BLaER1 treated with 17β-estradiol and CSF1 and Interleukin-3, amounts not matched to agents 10 nM and 100 nM (cell line): Measurements from ENCODE around the gene FHOD1.
A peak's percentile ranks its signal among the peaks of the same experiment; 100 is the strongest.

Source experiments
- H3K27ac ChIP-seq, 11 experiments: shearing (Covaris generic); formaldehyde crosslinking; 2 replicates each; pipeline ENCODE4 v1.8.1; 2022
- H3K27me3 ChIP-seq, 11 experiments: shearing (Covaris generic); formaldehyde crosslinking; 2 replicates each; pipeline ENCODE4 v1.8.1; 2022
- H3K36me3 ChIP-seq, 11 experiments: shearing (Covaris generic); formaldehyde crosslinking; 2 replicates each; pipeline ENCODE4 v1.8.1; 2022
- H3K4me1 ChIP-seq, 10 experiments: shearing (Covaris generic); formaldehyde crosslinking; 2 replicates each; pipeline ENCODE4 v1.8.1; 2022
- H3K4me2 ChIP-seq, 11 experiments: shearing (Covaris generic); formaldehyde crosslinking; 2 replicates each; pipeline ENCODE4 v1.8.1; 2022
- H3K4me3 ChIP-seq, 10 experiments: shearing (Covaris generic); formaldehyde crosslinking; 2 replicates each; pipeline ENCODE4 v1.8.1; 2022
- H3K9ac ChIP-seq, 11 experiments: shearing (Covaris generic); formaldehyde crosslinking; 2 replicates each; pipeline ENCODE4 v1.8.1; 2022
- H3K9me3 ChIP-seq, 11 experiments: shearing (Covaris generic); formaldehyde crosslinking; replicated peaks in 1 of 11; 2 replicates each; pipeline ENCODE4 v1.8.1; 2022
- H4K20me1 ChIP-seq, 11 experiments: shearing (Covaris generic); formaldehyde crosslinking; 2 replicates each; pipeline ENCODE4 v1.8.1; 2022
- Cebpa-rat ChIP-seq, 11 experiments: shearing (Covaris generic); IDR thresholded peaks; 2 replicates each; pipeline ENCODE4 v1.8.1; 2022

The FHOD1 gene

DNA sequence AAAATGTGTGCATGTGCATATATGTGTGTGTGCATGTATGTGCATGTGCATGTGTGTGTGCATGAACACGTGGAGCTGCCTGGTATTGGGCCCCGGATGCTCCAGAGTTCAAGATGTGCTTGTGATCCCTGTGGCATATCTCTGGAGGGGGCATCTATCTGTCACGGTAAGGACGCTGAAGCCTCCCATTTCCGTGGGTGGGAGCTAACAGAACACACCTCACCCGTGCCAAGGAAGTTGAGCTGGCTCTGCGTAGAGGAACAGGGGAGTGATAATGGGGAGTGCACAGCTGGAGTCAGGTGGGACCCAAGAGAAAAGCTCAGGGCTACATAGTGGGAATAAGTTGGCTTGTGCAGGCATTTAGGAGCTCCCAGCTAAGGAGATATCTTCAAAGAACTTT lies 35.6 kb downstream of the FHOD1 start:
- Histone ChIP-seq H3K27me3 (no peaks in the 10 kb centered on the region), H3K36me3 (peaks cover 0 to 12% (median 0%) of the 10 kb centered on the region in 11 experiments; a peak in 5 of 22 replicates), H3K4me3 (no peak overlapping the region), H3K9ac (no peak overlapping the region), H4K20me1 (peaks cover 0 to 21% (median 0%) of the 10 kb centered on the region in 11 experiments; a peak in 5 of 22 replicates), H3K4me1 (peaks cover 6 to 38% (median 12%) of the 10 kb centered on the region in 10 experiments), H3K9me3 (no peaks in the 10 kb centered on the region), H3K4me2 (no peak overlapping the region), H3K27ac (no peak overlapping the region)
- TF ChIP-seq Cebpa-rat (IDR thresholded peaks at IDR 0.05) = no peak

DNA sequence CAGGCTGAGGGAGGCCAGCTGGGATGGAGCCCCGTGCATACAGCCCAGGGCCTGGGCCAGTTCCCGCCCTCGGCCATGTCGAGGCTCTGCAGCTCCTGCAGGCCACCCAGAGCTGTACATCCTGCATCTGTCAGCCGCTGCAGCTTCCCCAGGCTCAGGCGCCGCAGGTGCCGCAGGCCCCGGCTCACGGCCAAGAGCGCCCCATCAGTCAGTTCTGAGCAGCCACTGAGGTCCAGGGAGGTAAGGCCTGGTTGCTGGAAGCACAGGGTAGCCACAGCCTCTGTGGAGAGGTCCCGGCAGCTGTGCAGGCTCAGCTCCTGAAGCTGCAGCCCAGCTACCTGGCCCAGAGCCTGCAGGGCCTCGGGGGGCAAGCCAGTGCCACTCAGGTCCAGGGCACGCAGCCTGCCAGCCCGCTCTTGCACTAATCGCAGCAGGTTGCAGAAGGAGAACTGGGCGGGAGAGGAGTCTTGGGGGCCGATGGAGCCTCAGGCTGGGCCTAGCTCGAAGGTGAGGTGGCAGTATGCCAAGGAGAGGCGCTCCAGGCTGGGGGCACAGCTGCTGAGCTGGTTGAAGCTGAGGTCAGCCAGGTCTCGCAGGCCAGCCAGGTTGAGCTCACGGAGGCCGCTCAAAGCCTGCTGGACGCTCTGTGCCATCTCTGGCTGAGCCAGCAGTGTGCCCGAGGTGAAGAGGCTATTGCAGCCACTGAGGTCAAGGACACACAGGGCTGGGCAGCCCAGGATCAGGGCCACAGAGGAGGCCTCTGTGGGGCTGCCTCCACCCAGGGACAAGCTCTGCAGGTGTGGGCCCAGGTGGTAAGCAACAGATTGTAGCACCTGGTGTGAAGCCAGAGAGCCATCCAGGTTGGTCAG lies 37.0 kb downstream of the FHOD1 start:
- Histone ChIP-seq H4K20me1 (peaks cover 0 to 33% (median 6%) of the 10 kb centered on the region in 11 experiments; a peak in 8 of 22 replicates), H3K4me1 (peaks cover 0 to 24% (median 5%) of the 10 kb centered on the region in 10 experiments; a peak in 10 of 20 replicates), H3K27me3 (no peaks in the 10 kb centered on the region), H3K4me3 (no peak overlapping the region), H3K36me3 (peaks cover 0 to 26% (median 10%) of the 10 kb centered on the region in 11 experiments; a peak in 13 of 22 replicates), H3K9ac (no peak overlapping the region), H3K9me3 (no peaks in the 10 kb centered on the region), H3K27ac (no peak overlapping the region), H3K4me2 (no peak overlapping the region)
- TF ChIP-seq Cebpa-rat (IDR thresholded peaks at IDR 0.05) = no peak

GRCh38 chr16:67209565-67209964 lies 37.7 kb downstream of the FHOD1 start:
- no peak overlapping the region for H3K27ac ChIP-seq
- no peaks in the 10 kb centered on the region for H3K9me3 ChIP-seq
- H3K9ac ChIP-seq = no peak overlapping the region
- peaks cover 0 to 22% (median 5%) of the 10 kb centered on the region in 10 experiments; a peak in 9 of 20 replicates for H3K4me1 ChIP-seq
- H4K20me1 ChIP-seq = peaks cover 0 to 36% (median 7%) of the 10 kb centered on the region in 11 experiments; a peak in 11 of 22 replicates
- TF ChIP-seq Cebpa-rat (IDR thresholded peaks at IDR 0.05) = no peak
- no peak overlapping the region for H3K4me3 ChIP-seq
- H3K4me2 ChIP-seq = no peak overlapping the region
- no peaks in the 10 kb centered on the region for H3K27me3 ChIP-seq
- peaks cover under 1 to 31% (median 14%) of the 10 kb centered on the region in 11 experiments; a peak in 17 of 22 replicates for H3K36me3 ChIP-seq

- H3K27me3 ChIP-seq = no peaks in the 10 kb centered on the region
- H3K36me3 ChIP-seq = peaks cover 10 to 43% (median 26%) of the 10 kb centered on the region in 11 experiments; a peak in 21 of 22 replicates
- H3K4me2 ChIP-seq = peak overlapping the region in 3 of 11 experiments; percentile 33 to 37 (median 35); a peak in 5 of 22 replicates
- peaks cover 0 to 22% (median 5%) of the 10 kb centered on the region in 10 experiments; a peak in 9 of 20 replicates for H3K4me1 ChIP-seq
- no peak overlapping the region for H3K4me3 ChIP-seq
- H4K20me1 ChIP-seq = peaks cover 0 to 48% (median 14%) of the 10 kb centered on the region in 11 experiments; a peak in 12 of 22 replicates
- no peaks in the 10 kb centered on the region for H3K9me3 ChIP-seq
- 0 out of 22 replicates have a peak overlapping the region, but pooled peaks of 1 of the 11 experiments have one; percentile 10 for H3K27ac ChIP-seq
- peak overlapping the region in 3 of 11 experiments; percentile 15 to 41 (median 34); a peak in 3 of 22 replicates for H3K9ac ChIP-seq
- no peak for TF ChIP-seq Cebpa-rat (IDR thresholded peaks at IDR 0.05)
Observed at GRCh38 chr16:67208154-67208896, 39.0 kb downstream of the FHOD1 start.

- H3K27me3 ChIP-seq = no peaks in the 10 kb centered on the region
- peak overlapping the region in 3 of 11 experiments; percentile 33 to 37 (median 35); a peak in 5 of 22 replicates for H3K4me2 ChIP-seq
- peaks cover 19 to 52% (median 35%) of the 10 kb centered on the region in 11 experiments; a peak in 21 of 22 replicates for H3K36me3 ChIP-seq
- H3K9ac ChIP-seq = peak overlapping the region in 2 of 11 experiments; percentile 34 to 41; a peak in 5 of 22 replicates
- H3K4me1 ChIP-seq = peaks cover 0 to 17% (median 5%) of the 10 kb centered on the region in 10 experiments; a peak in 9 of 20 replicates
- H4K20me1 ChIP-seq = peaks cover 0 to 57% (median 14%) of the 10 kb centered on the region in 11 experiments; a peak in 12 of 22 replicates
- no peak for TF ChIP-seq Cebpa-rat (IDR thresholded peaks at IDR 0.05)
- no peak overlapping the region; a peak in 1 of 22 replicates for H3K27ac ChIP-seq
- no peaks in the 10 kb centered on the region for H3K9me3 ChIP-seq
- H3K4me3 ChIP-seq = no peak overlapping the region
Observed at GRCh38 chr16:67207249-67208091, 39.8 kb downstream of the FHOD1 start.

DNA sequence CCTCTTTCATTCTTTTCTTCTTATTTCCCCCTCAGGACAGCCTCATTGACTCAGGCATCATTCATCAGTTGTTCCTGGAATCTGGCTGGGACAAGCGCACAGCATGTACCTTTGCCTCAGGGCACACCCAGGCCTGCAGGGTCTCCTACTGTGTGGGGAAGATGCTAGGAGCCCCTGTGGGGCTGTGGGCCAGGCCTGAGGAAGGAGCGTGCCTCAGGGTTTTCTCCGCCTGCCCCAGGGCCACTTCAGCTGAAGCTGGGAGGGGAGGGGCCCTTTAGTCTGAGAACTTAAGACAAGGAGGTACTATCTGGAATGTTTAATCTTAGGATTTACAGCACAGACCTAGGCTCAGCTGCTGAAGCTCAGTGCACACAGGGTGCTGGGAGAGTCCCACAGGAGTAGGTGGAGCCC lies 40.4 kb downstream of the FHOD1 start:
- Histone ChIP-seq H3K27me3 (no peaks in the 10 kb centered on the region), H3K36me3 (peaks cover 25 to 58% (median 41%) of the 10 kb centered on the region in 11 experiments), H3K9ac (peak overlapping the region in 1 of 11 experiments; percentile 41; a peak in 2 of 22 replicates), H3K27ac (no peak overlapping the region), H4K20me1 (peaks cover 0 to 63% (median 14%) of the 10 kb centered on the region in 11 experiments; a peak in 12 of 22 replicates), H3K4me1 (peaks cover 0 to 17% (median 5%) of the 10 kb centered on the region in 10 experiments; a peak in 9 of 20 replicates), H3K4me3 (no peak overlapping the region), H3K4me2 (no peak overlapping the region; a peak in 2 of 22 replicates), H3K9me3 (no peaks in the 10 kb centered on the region)
- no peak for TF ChIP-seq Cebpa-rat (IDR thresholded peaks at IDR 0.05)

GRCh38 chr16:67206129-67206837 lies 41.0 kb downstream of the FHOD1 start:
- no peak for TF ChIP-seq Cebpa-rat (IDR thresholded peaks at IDR 0.05)
- Histone ChIP-seq H3K9ac (peak overlapping the region in 1 of 11 experiments; percentile 41; a peak in 2 of 22 replicates), H3K27ac (no peak overlapping the region)

More at GRCh38 chr16:67206129-67206837, 41.0 kb downstream of the FHOD1 start:
- Histone ChIP-seq H3K36me3 (peaks cover 31 to 64% (median 47%) of the 10 kb centered on the region in 11 experiments), H3K4me2 (no peak overlapping the region), H3K27me3 (no peaks in the 10 kb centered on the region), H4K20me1 (peaks cover 0 to 69% (median 14%) of the 10 kb centered on the region in 11 experiments; a peak in 12 of 22 replicates), H3K4me1 (peaks cover 0 to 17% (median 5%) of the 10 kb centered on the region in 10 experiments; a peak in 9 of 20 replicates), H3K4me3 (no peak overlapping the region), H3K9me3 (no peaks in the 10 kb centered on the region)
